Stimulated activated CD4-positive, alpha-beta T cell treated with anti-CD3 and anti-CD28 coated beads, Interleukin-12 subunit alpha, Interleukin-12 subunit beta, amount 100 ng/mL, for 24 hours (primary cell): ENCODE measurements around the gene TNFRSF11A.

ENCODE experiments used
- DNase-seq, 2 experiments: peaks; one replicate each; pipeline ENCODE4 v3.0.0-alpha.2; 2020; ENCODE audit warnings: low read depth in 2 of 2

The TNFRSF11A gene

GRCh38 chr18:62343316-62343715, 18.2 kb downstream of the TNFRSF11A start:
- DNase-seq, result no peak

GRCh38 chr18:62345909-62346308, 20.8 kb downstream of the TNFRSF11A start:
- DNase-seq, result no peak

GRCh38 chr18:62346333-62347088, 21.4 kb downstream of the TNFRSF11A start:
- no peak for DNase-seq

GRCh38 chr18:62347089-62347506, 22.0 kb downstream of the TNFRSF11A start:
- DNase-seq, result no peak

GRCh38 chr18:62348474-62348873, 23.4 kb downstream of the TNFRSF11A start:
- no peak for DNase-seq

GRCh38 chr18:62353170-62353569, 28.1 kb downstream of the TNFRSF11A start:
- no peak for DNase-seq

- no peak for DNase-seq
These were observed 29.0 kb downstream of the TNFRSF11A start for GRCh38 chr18:62354151-62354550.

GRCh38 chr18:62357079-62357719, 32.1 kb downstream of the TNFRSF11A start:
- no peak for DNase-seq

- no peak for DNase-seq
These were observed 35.7 kb downstream of the TNFRSF11A start for GRCh38 chr18:62360805-62361204.

- no peak for DNase-seq
These were observed 36.2 kb downstream of the TNFRSF11A start for GRCh38 chr18:62361288-62361687.

- no peak for DNase-seq
These were observed 39.4 kb downstream of the TNFRSF11A start for GRCh38 chr18:62364558-62364957.

GRCh38 chr18:62365420-62365819, 40.3 kb downstream of the TNFRSF11A start:
- no peak for DNase-seq

GRCh38 chr18:62366992-62367391, 41.9 kb downstream of the TNFRSF11A start:
- DNase-seq, result no peak

GRCh38 chr18:62368100-62368499, 43.0 kb downstream of the TNFRSF11A start:
- no peak for DNase-seq

- no peak for DNase-seq
These were observed 44.1 kb downstream of the TNFRSF11A start for GRCh38 chr18:62369129-62369644.

GRCh38 chr18:62370366-62370765, 45.3 kb downstream of the TNFRSF11A start:
- no peak for DNase-seq

GRCh38 chr18:62371436-62371835, 46.3 kb downstream of the TNFRSF11A start:
- no peak for DNase-seq

- no peak for DNase-seq
These were observed 47.0 kb downstream of the TNFRSF11A start for GRCh38 chr18:62372156-62372555.

GRCh38 chr18:62372882-62373281, 47.8 kb downstream of the TNFRSF11A start:
- no peak for DNase-seq

GRCh38 chr18:62374410-62374965, 49.4 kb downstream of the TNFRSF11A start:
- no peak for DNase-seq

GRCh38 chr18:62377131-62377807, 52.2 kb downstream of the TNFRSF11A start:
- no peak for DNase-seq

GRCh38 chr18:62379051-62379450, 53.9 kb downstream of the TNFRSF11A start:
- DNase-seq, result no peak
